Breast epithelium (tissue), 4 donors: ENCODE measurements around the gene TMEM169. TPM values are rescaled to one million over a fixed set of nuclear protein-coding genes. Genes with fewer than 3 reads are reported as not detected.

Experiments used
- DNase-seq, 2 donors: peaks; one replicate each; pipeline ENCODE4 v3.0.0-alpha.2; 2019; ENCODE audit warnings: low spot score in 2 of 2
- H3K27ac ChIP-seq, 2 donors: fragments of 200-600 bp; sonication (generic) in 1 of 2; one replicate each; pipeline ENCODE4 v1.5.1; 2016 to 2019; ENCODE audit warnings: mild to moderate bottlenecking in 1 of 2
- H3K27me3 ChIP-seq, 2 donors: fragments of 200-600 bp; sonication (generic) in 1 of 2; one replicate each; pipeline versions ENCODE4 v1.5.1 to v1.6.0; 2017 to 2019; ENCODE audit warnings: control low read depth in 1 of 2, mild to moderate bottlenecking in 1 of 2
- H3K36me3 ChIP-seq: fragments of 200-600 bp; one replicate; pipeline ENCODE4 v1.5.1; 2019
- H3K4me1 ChIP-seq, 2 donors: fragments of 200-600 bp; sonication (generic); one replicate each; pipeline ENCODE4 v1.5.1; 2016 to 2019; ENCODE audit warnings: control low read depth in 1 of 2
- H3K4me3 ChIP-seq, 3 donors: fragments of 200-600 bp; sonication (generic); 1 replicate in 2 of 3; 2 replicates in 1 of 3; pipeline ENCODE4 v1.5.1; 2016 to 2019; ENCODE audit warnings: mild to moderate bottlenecking in 3 of 3, moderate library complexity in 2 of 3
- H3K9me3 ChIP-seq, 2 donors: fragments of 200-600 bp; sonication (generic) in 1 of 2; one replicate each; pipeline ENCODE4 v1.5.1; 2016 to 2019; ENCODE audit warnings: control low read depth in 1 of 2
- CTCF ChIP-seq, 3 donors: fragments of 450-650 bp; IDR thresholded peaks; one replicate each; pipeline ENCODE4 v1.5.1; 2016 to 2017; ENCODE audit warnings: antibody characterized with exemption in 3 of 3, mild to moderate bottlenecking in 3 of 3, moderate library complexity in 3 of 3
- POLR2A ChIP-seq: fragments of 450-650 bp; IDR thresholded peaks from one replicate; pipeline ENCODE4 v1.6.1; 2016; ENCODE audit warnings: antibody characterized with exemption, mild to moderate bottlenecking, moderate library complexity
- POLR2AphosphoS5 ChIP-seq, 3 donors: sonication (generic); formaldehyde crosslinking; IDR thresholded peaks; one replicate each; pipeline ENCODE4 v1.6.1; 2017; ENCODE audit warnings: antibody characterized with exemption in 3 of 3
- intact Hi-C: fragments of 100-400 bp; cut with DNase I; formaldehyde crosslinking; loops from one replicate; pipeline ENCODE4 v1.15.1; 2023; ENCODE audit warnings: low total_unique reads
- total RNA-seq, 3 donors: library from RNA; depleted of rRNA; stranded (reverse); fragments of >200 nt; gene quantifications; one replicate each; pipeline ENCODE4 v1.1.0, GENCODE V29; 2016

The TMEM169 gene
- total RNA-seq, 3 donors from 2014 or later: 0.29 to 1.3 TPM; not detected in 1

- no peak for DNase-seq
- intact Hi-C loops: no loop called here
- Histone ChIP-seq H3K36me3 (peaks cover 3% of the 10 kb centered on the region), H3K9me3 (no peaks in the 10 kb centered on the region), H3K27ac (no peak overlapping the region), H3K27me3 (no peaks in the 10 kb centered on the region), H3K4me1 (peaks cover 0 to 17% of the 10 kb centered on the region in 2 donors), H3K4me3 (no peak overlapping the region)
- TF ChIP-seq CTCF (IDR thresholded peaks at IDR 0.05) (no peak), POLR2A (no peak), POLR2AphosphoS5 (IDR thresholded peaks at IDR 0.05) (no peak)
These were observed 36.0 kb downstream of the TMEM169 start for GRCh38 chr2:216117561-216118340.

DNA sequence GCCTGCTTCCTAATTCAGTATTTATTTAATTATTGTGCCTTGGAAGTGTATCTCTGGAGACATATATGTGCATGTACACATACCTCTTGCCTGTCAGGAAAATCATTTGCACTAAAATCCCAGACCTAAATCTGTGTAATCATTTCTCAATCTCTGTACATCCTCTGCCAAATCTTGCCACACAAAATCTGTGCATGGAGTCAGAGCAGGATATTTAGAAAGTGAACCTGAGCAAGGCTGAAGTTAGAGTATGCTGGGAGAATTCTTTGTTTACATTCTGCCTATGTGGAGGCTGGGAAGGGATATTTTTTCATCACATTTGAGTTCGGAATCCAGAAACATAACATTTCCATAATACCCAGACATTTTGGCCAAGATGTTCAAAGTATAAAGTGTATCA is 36.8 kb downstream of the TMEM169 start:
- H3K4me3 ChIP-seq: no peak overlapping the region
- peaks cover 0 to 17% of the 10 kb centered on the region in 2 donors for H3K4me1 ChIP-seq
- no peaks in the 10 kb centered on the region for H3K27me3 ChIP-seq
- DNase-seq: no peak
- TF ChIP-seq POLR2AphosphoS5 (IDR thresholded peaks at IDR 0.05) (no peak), CTCF (IDR thresholded peaks at IDR 0.05) (no peak), POLR2A (no peak)
- H3K9me3 ChIP-seq: no peaks in the 10 kb centered on the region
- no peak overlapping the region for H3K27ac ChIP-seq
- intact Hi-C loops: no loop called here
- peaks cover 3% of the 10 kb centered on the region for H3K36me3 ChIP-seq

DNA sequence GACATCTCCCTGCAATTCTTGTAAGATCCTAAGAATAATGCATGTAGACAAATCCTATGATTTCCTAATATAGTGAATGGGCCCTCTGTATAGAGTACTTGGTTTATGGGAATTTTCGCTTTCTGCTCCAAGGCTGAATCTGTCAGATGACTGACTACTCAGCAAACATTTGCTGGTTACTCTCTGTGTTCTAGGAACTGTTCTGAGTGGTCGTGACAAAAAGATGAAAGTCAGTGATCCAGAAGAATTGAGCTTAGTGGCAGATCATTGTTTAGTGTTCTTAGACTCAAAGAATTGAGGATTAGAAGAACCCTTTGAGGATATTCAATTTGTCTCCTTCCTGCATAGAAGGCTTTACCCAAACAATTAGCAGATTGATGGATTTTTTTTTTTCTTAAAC is 37.4 kb downstream of the TMEM169 start:
- intact Hi-C loops: no loop called here
- H3K9me3 ChIP-seq: no peaks in the 10 kb centered on the region
- TF ChIP-seq CTCF (IDR thresholded peaks at IDR 0.05): no peak
- TF ChIP-seq POLR2A: no peak
- TF ChIP-seq POLR2AphosphoS5 (IDR thresholded peaks at IDR 0.05): no peak
- peaks cover 0 to 17% of the 10 kb centered on the region in 2 donors for H3K4me1 ChIP-seq
- H3K4me3 ChIP-seq: no peak overlapping the region
- no peak for DNase-seq
- H3K27ac ChIP-seq: no peak overlapping the region
- H3K27me3 ChIP-seq: no peaks in the 10 kb centered on the region
- peaks cover 3% of the 10 kb centered on the region for H3K36me3 ChIP-seq

GRCh38 chr2:216119986-216120385 is 38.3 kb downstream of the TMEM169 start:
- H3K36me3 ChIP-seq: peaks cover 3% of the 10 kb centered on the region
- peaks cover 0 to 17% of the 10 kb centered on the region in 2 donors for H3K4me1 ChIP-seq
- TF ChIP-seq POLR2AphosphoS5 (IDR thresholded peaks at IDR 0.05) (no peak), POLR2A (no peak), CTCF (IDR thresholded peaks at IDR 0.05) (no peak)
- no peaks in the 10 kb centered on the region for H3K9me3 ChIP-seq
- no peak overlapping the region for H3K27ac ChIP-seq
- DNase-seq: no peak
- intact Hi-C loops: no loop called here
- H3K4me3 ChIP-seq: no peak overlapping the region
- no peaks in the 10 kb centered on the region for H3K27me3 ChIP-seq

- Histone ChIP-seq H3K4me1 (peaks cover 0 to 6% of the 10 kb centered on the region in 2 donors), H3K9me3 (no peaks in the 10 kb centered on the region), H3K27ac (no peak overlapping the region), H3K27me3 (no peaks in the 10 kb centered on the region), H3K4me3 (no peak overlapping the region), H3K36me3 (peaks cover 3% of the 10 kb centered on the region)
- intact Hi-C loops: no loop called here
- TF ChIP-seq CTCF (IDR thresholded peaks at IDR 0.05) (no peak), POLR2AphosphoS5 (IDR thresholded peaks at IDR 0.05) (no peak), POLR2A (no peak)
- no peak for DNase-seq
These were observed 39.5 kb downstream of the TMEM169 start for GRCh38 chr2:216121255-216121654.
